ENCODE data around the gene GSG1L2. TPM values are rescaled to one million over a fixed set of nuclear protein-coding genes. Genes with fewer than 3 reads are reported as not detected.

GSG1L2 gene
- total and polyA plus RNA-seq, 2 of the 13 experiments (the other 11 are each of a cell fraction or from before 2014, with no cell fraction given), result not detected

- DNase-seq (ENCODE audit: low spot score) (no peak), ATAC-seq (no peak), FAIRE-seq (no peak)
- in situ Hi-C loops (cut with HindIII; ENCODE audit: extremely low pct_ligation_motif_present, low pct_unique_long_range_greater_than_20kb), result no loop called here
- Histone ChIP-seq H4K20me1 (ENCODE audit: insufficient read depth, low read length) (no peaks in the 10 kb centered on the region), H3K9ac (ENCODE audit: insufficient read depth, low read depth, low read length) (no peak overlapping the region), H3K36me3 (replicated peaks in 1 of 2; ENCODE audit: control insufficient read depth in 1 of 2, insufficient read depth in 2 of 2, low read length in 2 of 2) (no peaks in the 10 kb centered on the region), H3K4me3 (replicated peaks in 1 of 3; ENCODE audit: insufficient read depth in 1 of 3, low read depth in 2 of 3, low read length in 3 of 3) (no peak overlapping the region), H3K9me3 (ENCODE audit: low read length) (no peaks in the 10 kb centered on the region), H3K79me2 (ENCODE audit: insufficient read depth, low read length) (no peaks in the 10 kb centered on the region), H3K27me3 (ENCODE audit: control insufficient read depth in 1 of 2, insufficient read depth in 2 of 2, low read length in 2 of 2) (peaks cover 6 to 9% of the 10 kb centered on the region in 2 experiments; a peak in 1 of 5 replicates), H2AFZ (ENCODE audit: low read length) (no peak overlapping the region), H3K27ac (ENCODE audit: extremely low read length, insufficient read depth, low read length) (no peak overlapping the region), H3K4me1 (ENCODE audit: insufficient read depth, low read length) (0 out of 2 replicates have a peak, but pooled peaks cover 5% of the 10 kb centered on the region), H3K4me2 (ENCODE audit: low read depth, low read length) (no peak overlapping the region)
- no peak for TF ChIP-seq ZNF343 (CRISPR knock-in tag; IDR thresholded peaks at IDR 0.05)
- TF ChIP-seq ZNF460 (CRISPR knock-in tag; IDR thresholded peaks at IDR 0.05; ENCODE audit: borderline replicate concordance), result no peak
- TF ChIP-seq ZNF234 (CRISPR knock-in tag; conservative IDR thresholded peaks at IDR 0.05), result no peak
- TF ChIP-seq MBNL3 (CRISPR knock-in tag; conservative IDR thresholded peaks at IDR 0.05), result no peak
- TF ChIP-seq, protein P1, sequence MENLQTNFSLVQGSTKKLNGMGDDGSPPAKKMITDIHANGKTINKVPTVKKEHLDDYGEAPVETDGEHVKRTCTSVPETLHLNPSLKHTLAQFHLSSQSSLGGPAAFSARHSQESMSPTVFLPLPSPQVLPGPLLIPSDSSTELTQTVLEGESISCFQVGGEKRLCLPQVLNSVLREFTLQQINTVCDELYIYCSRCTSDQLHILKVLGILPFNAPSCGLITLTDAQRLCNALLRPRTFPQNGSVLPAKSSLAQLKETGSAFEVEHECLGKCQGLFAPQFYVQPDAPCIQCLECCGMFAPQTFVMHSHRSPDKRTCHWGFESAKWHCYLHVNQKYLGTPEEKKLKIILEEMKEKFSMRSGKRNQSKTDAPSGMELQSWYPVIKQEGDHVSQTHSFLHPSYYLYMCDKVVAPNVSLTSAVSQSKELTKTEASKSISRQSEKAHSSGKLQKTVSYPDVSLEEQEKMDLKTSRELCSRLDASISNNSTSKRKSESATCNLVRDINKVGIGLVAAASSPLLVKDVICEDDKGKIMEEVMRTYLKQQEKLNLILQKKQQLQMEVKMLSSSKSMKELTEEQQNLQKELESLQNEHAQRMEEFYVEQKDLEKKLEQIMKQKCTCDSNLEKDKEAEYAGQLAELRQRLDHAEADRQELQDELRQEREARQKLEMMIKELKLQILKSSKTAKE (CRISPR knock-in tag; IDR thresholded peaks at IDR 0.05; ENCODE audit: borderline replicate concordance), result no peak
- no peak for TF ChIP-seq ZNF768 (CRISPR knock-in tag; IDR thresholded peaks at IDR 0.05)
- no peak for TF ChIP-seq ZBTB43 (CRISPR knock-in tag; conservative IDR thresholded peaks at IDR 0.05)
- TF ChIP-seq ZNF674 (CRISPR knock-in tag; IDR thresholded peaks at IDR 0.05; ENCODE audit: low read depth), result no peak
- no peak for TF ChIP-seq ETV6 (CRISPR knock-in tag; conservative IDR thresholded peaks at IDR 0.05)
- TF ChIP-seq PHB2 (IDR thresholded peaks at IDR 0.05; ENCODE audit: partially characterized antibody), result no peak
- no peak for TF ChIP-seq EP300 (IDR thresholded peaks at IDR 0.05; ENCODE audit: low read depth in 2 of 2, low read length in 2 of 2)
- no peak for TF ChIP-seq EP300 (CRISPR knock-in tag; IDR thresholded peaks at IDR 0.05; ENCODE audit: borderline replicate concordance)
- no peak for TF ChIP-seq STAT6 (CRISPR knock-in tag; IDR thresholded peaks at IDR 0.05; ENCODE audit: borderline replicate concordance)
- no peak for TF ChIP-seq ZNF614 (CRISPR knock-in tag; IDR thresholded peaks at IDR 0.05; ENCODE audit: borderline replicate concordance)
- no peak for TF ChIP-seq SSRP1 (CRISPR knock-in tag; IDR thresholded peaks at IDR 0.05)
- no peak for TF ChIP-seq HNRNPUL1 (IDR thresholded peaks at IDR 0.05; ENCODE audit: low read depth, low read length)
- no peak for TF ChIP-seq ZNF841 (CRISPR knock-in tag; IDR thresholded peaks at IDR 0.05; ENCODE audit: borderline replicate concordance)
- POLR2A ChIA-PET, result no interaction called here
- 60% methylated on average over 12 of the region's 15 CpGs for WGBS (ENCODE audit: low lambda C conversion rate)
- CTCF ChIA-PET (ENCODE audit: low intra/inter-chr PET ratio, low total read pairs), result interaction anchor here (0.6 to 2.1 kb wide), 2 partner anchors 24 to 40 kb away, joined by 3 to 17 read pairs; no protein-coding TSS in a partner anchor
- intact Hi-C loops (cut with micrococcal nuclease; ENCODE audit: unreplicated experiment), result loop anchor here (2.0 kb wide), 1 partner anchor 40 kb away; no protein-coding TSS in a partner anchor
- BruUV-seq (replicated peaks), result no TSS peak
Observed at GRCh38 chr17:9769036-9769695, 52.7 kb downstream of the GSG1L2 start.
